Suppressor macrophage (primary cell): ENCODE measurements around the gene RASSF6.
A peak's percentile ranks its signal among the peaks of the same experiment; 100 is the strongest.
"Not testable (repeated sequence)": the region's sequence is repeated elsewhere in the genome, so short reads cannot be mapped to it uniquely, and the experiment has no call there.

Experiments
- DNase-seq, 4 experiments: peaks; one replicate each; pipeline ENCODE4 v3.0.0-alpha.2; 2020 to 2022

The RASSF6 gene

GRCh38 chr4:73609706-73610105 is 10.5 kb downstream of the RASSF6 start:
- DNase-seq, result no peak

- no peak for DNase-seq
These were observed 11.3 kb downstream of the RASSF6 start for GRCh38 chr4:73608689-73609594.

GRCh38 chr4:73607375-73608033 is 12.7 kb downstream of the RASSF6 start:
- no peak for DNase-seq

- DNase-seq, result no peak
These were observed 13.7 kb downstream of the RASSF6 start for GRCh38 chr4:73606465-73606974.

GRCh38 chr4:73603854-73604584 is 16.2 kb downstream of the RASSF6 start:
- DNase-seq, result peak in 3 of 4 experiments; percentile 21 to 42 (median 24)

- peak in 3 of 4 experiments; percentile 15 to 38 (median 20) for DNase-seq
These were observed 16.9 kb downstream of the RASSF6 start for GRCh38 chr4:73603271-73603710.

- peak in 2 of 4 experiments; percentile 32 to 44 for DNase-seq
These were observed 19.3 kb downstream of the RASSF6 start for GRCh38 chr4:73600954-73601353.

GRCh38 chr4:73599182-73599581 is 21.1 kb downstream of the RASSF6 start:
- DNase-seq, result no peak

GRCh38 chr4:73597594-73597993 is 22.6 kb downstream of the RASSF6 start:
- no peak for DNase-seq

GRCh38 chr4:73597183-73597582 is 23.1 kb downstream of the RASSF6 start:
- not testable (repeated sequence) for DNase-seq

- peak in 2 of 4 experiments; percentile 22 to 36 for DNase-seq
These were observed 24.2 kb downstream of the RASSF6 start for GRCh38 chr4:73596001-73596400.

- peak; percentile 52 to 62 (median 54) for DNase-seq
These were observed 26.5 kb downstream of the RASSF6 start for GRCh38 chr4:73593631-73594241.

- DNase-seq, result peak in 2 of 4 experiments; percentile 25 to 36
These were observed 30.1 kb downstream of the RASSF6 start for GRCh38 chr4:73589887-73590801.

GRCh38 chr4:73589261-73589847 is 30.9 kb downstream of the RASSF6 start:
- peak in 2 of 4 experiments; percentile 20 to 48 for DNase-seq

GRCh38 chr4:73588613-73589012 is 31.6 kb downstream of the RASSF6 start:
- DNase-seq, result no peak

- DNase-seq, result peak; percentile 20 to 63 (median 40)
These were observed 33.6 kb downstream of the RASSF6 start for GRCh38 chr4:73586666-73587065.

- DNase-seq, result no peak
These were observed 34.2 kb downstream of the RASSF6 start for GRCh38 chr4:73586040-73586439.

GRCh38 chr4:73585345-73585744 is 34.9 kb downstream of the RASSF6 start:
- DNase-seq, result no peak

GRCh38 chr4:73583666-73584065 is 36.6 kb downstream of the RASSF6 start:
- DNase-seq, result no peak

- no peak for DNase-seq
These were observed 42.9 kb downstream of the RASSF6 start for GRCh38 chr4:73577371-73577770.

- peak in 2 of 4 experiments; percentile 41 to 47 for DNase-seq
These were observed 43.9 kb downstream of the RASSF6 start for GRCh38 chr4:73576381-73576780.
